ENCODE results near the gene MCTP1.
"Not testable (repeated sequence)": the region's sequence is repeated elsewhere in the genome, so short reads cannot be mapped to it uniquely, and the experiment has no call there.

DNA sequence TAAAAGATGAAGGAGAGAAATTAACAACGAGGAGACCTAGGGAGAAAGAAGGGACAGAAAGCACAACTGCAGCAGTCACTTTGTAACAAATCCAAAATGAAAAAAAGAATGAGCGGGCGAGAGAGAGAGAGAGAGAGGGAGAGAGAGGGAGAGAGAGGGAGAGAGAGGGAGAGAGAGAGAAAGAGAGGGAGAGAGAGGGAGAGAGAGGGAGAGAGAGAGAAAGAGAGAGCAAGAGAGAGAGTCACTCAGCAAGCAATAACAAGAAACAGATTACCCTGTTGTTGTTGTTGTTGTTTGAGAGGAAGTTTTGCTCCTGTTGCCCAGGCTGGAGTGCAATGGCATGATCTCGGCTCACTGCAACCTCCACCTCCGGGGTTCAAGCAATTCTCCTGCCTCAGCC lies 77.1 kb downstream of the MCTP1 start:
- TF ChIP-seq TCF12 (IDR thresholded peaks at IDR 0.05; ENCODE audit: low read depth, low read length); EZH2 (IDR thresholded peaks at IDR 0.05; ENCODE audit: low read depth, low read length, severe bottlenecking); POLR2AphosphoS5 (IDR thresholded peaks at IDR 0.05; ENCODE audit: low read depth, low read length); SUZ12 (IDR thresholded peaks at IDR 0.05; ENCODE audit: low read length); CHD1 (IDR thresholded peaks at IDR 0.05; ENCODE audit: low read depth, low read length); EGR1 (IDR thresholded peaks at IDR 0.05; ENCODE audit: borderline replicate concordance, low read depth, low read length); POLR2A (IDR thresholded peaks at IDR 0.05; ENCODE audit: control extremely low read depth in 1 of 2, low read depth in 2 of 2, low read length in 2 of 2): not testable (repeated sequence)
- TF ChIP-seq, protein P1, sequence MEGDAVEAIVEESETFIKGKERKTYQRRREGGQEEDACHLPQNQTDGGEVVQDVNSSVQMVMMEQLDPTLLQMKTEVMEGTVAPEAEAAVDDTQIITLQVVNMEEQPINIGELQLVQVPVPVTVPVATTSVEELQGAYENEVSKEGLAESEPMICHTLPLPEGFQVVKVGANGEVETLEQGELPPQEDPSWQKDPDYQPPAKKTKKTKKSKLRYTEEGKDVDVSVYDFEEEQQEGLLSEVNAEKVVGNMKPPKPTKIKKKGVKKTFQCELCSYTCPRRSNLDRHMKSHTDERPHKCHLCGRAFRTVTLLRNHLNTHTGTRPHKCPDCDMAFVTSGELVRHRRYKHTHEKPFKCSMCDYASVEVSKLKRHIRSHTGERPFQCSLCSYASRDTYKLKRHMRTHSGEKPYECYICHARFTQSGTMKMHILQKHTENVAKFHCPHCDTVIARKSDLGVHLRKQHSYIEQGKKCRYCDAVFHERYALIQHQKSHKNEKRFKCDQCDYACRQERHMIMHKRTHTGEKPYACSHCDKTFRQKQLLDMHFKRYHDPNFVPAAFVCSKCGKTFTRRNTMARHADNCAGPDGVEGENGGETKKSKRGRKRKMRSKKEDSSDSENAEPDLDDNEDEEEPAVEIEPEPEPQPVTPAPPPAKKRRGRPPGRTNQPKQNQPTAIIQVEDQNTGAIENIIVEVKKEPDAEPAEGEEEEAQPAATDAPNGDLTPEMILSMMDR (IDR thresholded peaks at IDR 0.05; ENCODE audit: control extremely low read depth in 1 of 3, insufficient read depth in 1 of 3, low read depth in 1 of 3, low read length in 3 of 3): not testable (repeated sequence)

Measured in H1 (cell line).